Kidney (tissue), 14 donors: ENCODE results near the gene OOSP4B. TPM values are rescaled to one million over a fixed set of nuclear protein-coding genes. Genes with fewer than 3 reads are reported as not detected.
A peak's percentile ranks its signal among the peaks of the same experiment; 100 is the strongest.
"Not testable (repeated sequence)": the region's sequence is repeated elsewhere in the genome, so short reads cannot be mapped to it uniquely, and the experiment has no call there.

Experiments used
- DNase-seq, 5 donors: peaks; one replicate each; pipeline ENCODE4 v3.0.0-alpha.2; 2013 to 2020
- FAIRE-seq: peaks from 2 replicates; lab custom pipeline; 2012; peaks lifted over from hg19 to GRCh38; lab: Jason Lieb, UNC
- H3K27ac ChIP-seq, 2 donors: one replicate each; pipeline ENCODE4 v1.7.0; 2013; ENCODE audit warnings: low read depth in 2 of 2, low read length in 2 of 2, inconsistent platforms in 1 of 2
- H3K27me3 ChIP-seq: one replicate; pipeline ENCODE4 v1.7.1; 2013; ENCODE audit warnings: low read length, inconsistent platforms; ENCODE audit not compliant: control insufficient read depth, insufficient read depth
- H3K36me3 ChIP-seq, 3 donors: one replicate each; pipeline versions ENCODE4 v1.7.0 to v1.7.1; 2013; ENCODE audit warnings: low read length in 3 of 3, control low read depth in 1 of 3, inconsistent platforms in 1 of 3; ENCODE audit not compliant: insufficient read depth in 3 of 3, control insufficient read depth in 2 of 3
- H3K4me1 ChIP-seq, 3 donors: one replicate each; pipeline versions ENCODE4 v1.7.0 to v1.7.1; 2013; ENCODE audit warnings: low read length in 3 of 3, inconsistent platforms in 1 of 3, low read depth in 1 of 3; ENCODE audit not compliant: control insufficient read depth in 2 of 3, insufficient read depth in 2 of 3
- H3K4me3 ChIP-seq, 3 donors: one replicate each; pipeline versions ENCODE4 v1.7.0 to v1.8.1; 2013; ENCODE audit warnings: low read length in 3 of 3, control low read depth in 1 of 3, inconsistent platforms in 1 of 3
- H3K9ac ChIP-seq, 3 donors: one replicate each; pipeline versions ENCODE4 v1.7.0 to v1.7.1; 2013; ENCODE audit warnings: low read length in 3 of 3, control low read depth in 1 of 3, inconsistent platforms in 1 of 3
- H3K9me3 ChIP-seq, 3 donors: one replicate each; pipeline versions ENCODE4 v1.7.0 to v1.7.1; 2013; ENCODE audit warnings: low read length in 3 of 3, control low read depth in 1 of 3, inconsistent platforms in 1 of 3; ENCODE audit not compliant: control insufficient read depth in 2 of 3, insufficient read depth in 1 of 3
- CTCF ChIP-seq: IDR thresholded peaks from 3 replicates; pipeline ENCODE4 v1.5.1; 2012; ENCODE audit warnings: mild to moderate bottlenecking, moderate library complexity, borderline replicate concordance; ENCODE audit not compliant: insufficient read depth; ENCODE audit errors: extremely low read depth
- intact Hi-C: fragments of 100-400 bp; cut with DNase I; formaldehyde crosslinking; loops from one replicate; pipeline ENCODE4 v1.11.1; 2022
- polyA plus RNA-seq: library from polyadenylated mRNA; stranded (reverse); fragments of 350-450 nt; fragmentation: Illumina TruSeq; extraction: RNeasy Lipid Tissue Mini Kit (QIAGEN cat#74804); gene quantifications from one replicate; pipeline ENCODE4 v1.2.3, GENCODE V29; 2014; ENCODE audit warnings: low read depth, low replicate concordance; ENCODE audit not compliant: insufficient read depth
- total RNA-seq: library from RNA; stranded (reverse); fragmentation: NEBNext Ultra II Directional; extraction: Animal tissue kit (Norgen Biotek cat#: 25700); gene quantifications from one replicate; pipeline ENCODE4 v1.2.1, GENCODE V29; 2021
- donor health status: control.
- donor health status: control.
- donor health status: control.
- donor health status: control.
- donor health status: control.
- donor health status: DM: yes; HTN: yes; CAD: no.
- donor health status: Normal renal cell carcinoma (clear cell type).

The OOSP4B gene
- total and polyA plus RNA-seq, 2 donors from 2014 or later, result not detected

- Histone ChIP-seq H3K27me3 (no peaks in the 10 kb centered on the region), H3K4me1 (no peaks in the 10 kb centered on the region), H3K9ac (no peak overlapping the region), H3K36me3 (no peaks in the 10 kb centered on the region), H3K27ac (no peak overlapping the region), H3K4me3 (no peak overlapping the region), H3K9me3 (no peaks in the 10 kb centered on the region)
- FAIRE-seq, result no peak
- no peak for DNase-seq
- TF ChIP-seq CTCF, result no peak
- intact Hi-C loops, result no loop called here
Measured at GRCh38 chr11:60064111-60064510, 47.1 kb downstream of the OOSP4B start.

GRCh38 chr11:60065801-60066200 is 48.8 kb downstream of the OOSP4B start:
- no peak for DNase-seq
- no peaks in the 10 kb centered on the region for H3K27me3 ChIP-seq
- FAIRE-seq, result no peak
- intact Hi-C loops, result no loop called here
- H3K27ac ChIP-seq, result no peak overlapping the region
- H3K9ac ChIP-seq, result no peak overlapping the region
- no peaks in the 10 kb centered on the region for H3K9me3 ChIP-seq
- TF ChIP-seq CTCF, result no peak
- no peak overlapping the region for H3K4me3 ChIP-seq
- H3K36me3 ChIP-seq, result no peaks in the 10 kb centered on the region
- no peaks in the 10 kb centered on the region for H3K4me1 ChIP-seq

- no peak overlapping the region for H3K9ac ChIP-seq
- H3K27me3 ChIP-seq, result no peaks in the 10 kb centered on the region
- H3K36me3 ChIP-seq, result no peaks in the 10 kb centered on the region
- no peak overlapping the region for H3K27ac ChIP-seq
- H3K4me3 ChIP-seq, result no peak overlapping the region
- H3K9me3 ChIP-seq, result no peaks in the 10 kb centered on the region
- DNase-seq, result no peak
- no peaks in the 10 kb centered on the region for H3K4me1 ChIP-seq
- FAIRE-seq, result no peak
- TF ChIP-seq CTCF, result no peak
- intact Hi-C loops, result no loop called here
Measured at GRCh38 chr11:60069450-60069849, 52.5 kb downstream of the OOSP4B start.

- H3K4me3 ChIP-seq, H3K9me3 ChIP-seq, H3K36me3 ChIP-seq, H3K4me1 ChIP-seq, H3K27ac ChIP-seq, H3K9ac ChIP-seq, FAIRE-seq, H3K27me3 ChIP-seq, intact Hi-C loops: not testable (repeated sequence)
- DNase-seq, result peak in 1 of 5 donors; percentile 8
Measured at GRCh38 chr11:60071644-60072043, 54.7 kb downstream of the OOSP4B start.
